GM23338 (cell line): ENCODE measurements around the gene GALNT6. TPM values are rescaled to one million over a fixed set of nuclear protein-coding genes. Genes with fewer than 3 reads are reported as not detected.
A peak's percentile ranks its signal among the peaks of the same experiment; 100 is the strongest.

Experiments used
- ATAC-seq: fragments of 200-7000 bp; cut with Tn5 transposase; 3 replicates; pipeline ENCODE4 v1.9.1; 2020
- DNase-seq: peaks from one replicate; pipeline ENCODE4 v3.0.0-alpha.2; 2015; ENCODE audit warnings: low spot score
- H2AFZ ChIP-seq: fragments of 200-600 bp; sonication (generic); 2 replicates; pipeline ENCODE4 v1.8.0; 2016; ENCODE audit warnings: antibody characterized with exemption, mild to moderate bottlenecking, moderate library complexity
- H3F3A ChIP-seq: fragments of 200-600 bp; sonication (generic); replicated peaks from 2 replicates; pipeline ENCODE4 v1.8.0; 2017; ENCODE audit warnings: antibody characterized with exemption, mixed run types, low read depth
- H3K27ac ChIP-seq: fragments of 200-600 bp; sonication (generic); 2 replicates; pipeline ENCODE4 v1.6.1; 2016; ENCODE audit warnings: low read depth
- H3K27me3 ChIP-seq: fragments of 200-600 bp; sonication (generic); 2 replicates; pipeline ENCODE4 v1.8.0; 2016; ENCODE audit warnings: mild to moderate bottlenecking, mixed run types, moderate library complexity; ENCODE audit not compliant: insufficient read depth
- H3K36me3 ChIP-seq: fragments of 200-600 bp; sonication (generic); 2 replicates; pipeline ENCODE4 v1.8.0; 2016; ENCODE audit warnings: mild to moderate bottlenecking; ENCODE audit not compliant: insufficient read depth
- H3K4me1 ChIP-seq: fragments of 200-600 bp; sonication (generic); 2 replicates; pipeline ENCODE4 v1.8.0; 2016; ENCODE audit warnings: mild to moderate bottlenecking, moderate library complexity; ENCODE audit not compliant: insufficient read depth
- H3K4me2 ChIP-seq: fragments of 200-600 bp; sonication (generic); 2 replicates; pipeline ENCODE4 v1.7.1; 2017; ENCODE audit warnings: mixed run types
- H3K4me3 ChIP-seq: fragments of 200-600 bp; sonication (generic); 2 replicates; pipeline ENCODE4 v1.6.1; 2016; ENCODE audit warnings: mixed run types
- H3K79me2 ChIP-seq: fragments of 200-600 bp; sonication (generic); replicated peaks from 2 replicates; pipeline ENCODE4 v1.8.0; 2017; ENCODE audit warnings: mild to moderate bottlenecking; ENCODE audit not compliant: insufficient read depth
- H3K9me2 ChIP-seq: fragments of 200-600 bp; sonication (generic); 2 replicates; pipeline ENCODE4 v1.8.0; 2017; ENCODE audit not compliant: insufficient read depth
- H4K20me1 ChIP-seq: fragments of 200-600 bp; sonication (generic); replicated peaks from 2 replicates; pipeline ENCODE4 v1.8.0; 2017; ENCODE audit warnings: mild to moderate bottlenecking; ENCODE audit not compliant: insufficient read depth
- H3K27ac Mint-ChIP-seq: 2 replicates; pipeline ENCODE4 v1.8.0; 2020; ENCODE audit warnings: inconsistent platforms, mild to moderate bottlenecking, moderate library complexity, mixed read lengths
- H3K27me3 Mint-ChIP-seq: 3 replicates; pipeline ENCODE4 v1.8.0; 2022; ENCODE audit warnings: low read depth, mild to moderate bottlenecking, moderate library complexity, mixed read lengths, inconsistent platforms; ENCODE audit not compliant: insufficient read depth, poor library complexity
- H3K36me3 Mint-ChIP-seq: 3 replicates; pipeline ENCODE4 v1.8.0; 2021; ENCODE audit warnings: low read depth, mild to moderate bottlenecking, inconsistent platforms, moderate library complexity, mixed read lengths
- H3K4me1 Mint-ChIP-seq: 3 replicates; pipeline ENCODE4 v1.8.0; 2020; ENCODE audit warnings: mild to moderate bottlenecking, inconsistent platforms, mixed read lengths
- H3K4me3 Mint-ChIP-seq: 3 replicates; pipeline ENCODE4 v1.8.0; 2021; ENCODE audit warnings: moderate library complexity, mild to moderate bottlenecking, inconsistent platforms, mixed read lengths
- H3K9me3 Mint-ChIP-seq: 3 replicates; pipeline ENCODE4 v1.8.0; 2020; ENCODE audit warnings: moderate library complexity, mild to moderate bottlenecking, inconsistent platforms, mixed read lengths
- CREB1 ChIP-seq: fragments of 250-450 bp; sonication (Bioruptor Pico); IDR thresholded peaks from 2 replicates; pipeline ENCODE4 v1.5.0; 2020; ENCODE audit warnings: low read depth, mild to moderate bottlenecking, moderate library complexity
- JUNB ChIP-seq: IDR thresholded peaks from one replicate; pipeline ENCODE4 v1.6.1; 2016; ENCODE audit warnings: antibody characterized with exemption; ENCODE audit not compliant: unreplicated experiment
- NANOG ChIP-seq: IDR thresholded peaks from 2 replicates; pipeline ENCODE4 v1.6.1; 2016; ENCODE audit warnings: antibody characterized with exemption, borderline replicate concordance
- ZNF114 ChIP-seq: fragments of 250-450 bp; sonication (Bioruptor Pico); IDR thresholded peaks from 2 replicates; pipeline ENCODE4 v1.5.0; 2020; ENCODE audit warnings: mild to moderate bottlenecking, moderate library complexity
- ZNF331 ChIP-seq: fragments of 250-450 bp; sonication (Bioruptor Pico); IDR thresholded peaks from 2 replicates; pipeline ENCODE4 v1.5.0; 2020; ENCODE audit warnings: low read depth, mild to moderate bottlenecking, moderate library complexity
- ZNF462 ChIP-seq: fragments of 250-450 bp; sonication (Bioruptor Pico); IDR thresholded peaks from 2 replicates; pipeline ENCODE4 v1.5.0; 2020; ENCODE audit warnings: mild to moderate bottlenecking, moderate library complexity
- polyA plus RNA-seq: library from polyadenylated mRNA; unstranded; fragments of >200 nt; fragmentation: Nextera tagmentation; extraction: Ambion mirVana; gene quantifications from 2 replicates; pipeline ENCODE4 v1.2.1, GENCODE V29; 2016
- total RNA-seq: library from RNA; depleted of rRNA; stranded (reverse); fragments of >200 nt; shearing (Covaris generic); gene quantifications from 2 replicates; pipeline ENCODE4 v1.2.3, GENCODE V29; 2014

GALNT6 gene
- total and polyA plus RNA-seq, 2 experiments from 2014 or later = 8.1 to 18.6 TPM

DNA sequence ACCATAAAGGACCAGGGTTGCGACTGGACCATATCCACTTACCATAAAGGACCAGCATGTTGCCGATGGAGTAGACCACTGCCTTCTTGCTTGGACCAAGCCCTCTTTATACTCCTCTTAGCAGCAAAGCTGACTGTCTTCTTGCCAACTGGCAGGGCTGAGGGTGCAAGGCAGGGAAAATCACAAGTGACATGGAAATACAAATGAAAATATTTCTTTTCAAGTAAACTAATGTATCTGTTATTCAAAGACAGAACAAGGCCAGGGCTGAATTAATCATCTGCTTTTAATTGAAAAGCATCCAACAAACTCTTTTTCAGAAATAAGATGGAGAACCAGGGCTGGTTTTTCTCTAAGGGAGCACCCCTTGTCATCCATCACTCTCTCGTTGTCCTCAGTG is 44.6 kb downstream of the GALNT6 start, which contains the start of gene CELA1:
Gene CELA1, minus strand, starts transcription at position 99 of the 400 bp plus-strand sequence. Its CDS starts 41 bp downstream, at position 58.
- H3K36me3 Mint-ChIP-seq = no peaks in the 10 kb centered on the region
- H3F3A ChIP-seq = no peaks in the 10 kb centered on the region
- no peak for TF ChIP-seq JUNB
- TF ChIP-seq ZNF331 (CRISPR knock-in tag) = no peak
- TF ChIP-seq ZNF462 (CRISPR knock-in tag) = no peak
- TF ChIP-seq NANOG = no peak
- no peaks in the 10 kb centered on the region; the same call in 1 of the 2 replicates for H3K9me2 ChIP-seq
- H4K20me1 ChIP-seq = no peaks in the 10 kb centered on the region
- H3K4me3 ChIP-seq = no peak within 1 kb of the TSS
- H3K4me3 Mint-ChIP-seq = no peak within 1 kb of the TSS
- H3K36me3 ChIP-seq = no peaks in the 10 kb centered on the region
- no peak within 1 kb of the TSS for H3K27ac ChIP-seq
- H3K4me1 Mint-ChIP-seq = peaks cover 10% of the 10 kb centered on the region
- H3K27me3 ChIP-seq = no peaks in the 10 kb centered on the region
- ATAC-seq (no peak), DNase-seq (no peak)
- H3K79me2 ChIP-seq = no peaks in the 10 kb centered on the region
- H3K27me3 Mint-ChIP-seq = peaks cover 3% of the 10 kb centered on the region
- H3K4me2 ChIP-seq = no peak within 1 kb of the TSS
- no peaks in the 10 kb centered on the region for H3K4me1 ChIP-seq
- H3K27ac Mint-ChIP-seq = no peak within 1 kb of the TSS
- no peaks in the 10 kb centered on the region for H3K9me3 Mint-ChIP-seq
- H2AFZ ChIP-seq = peak within 1 kb of the TSS; percentile 91; the same call in 1 of the 2 replicates

DNA sequence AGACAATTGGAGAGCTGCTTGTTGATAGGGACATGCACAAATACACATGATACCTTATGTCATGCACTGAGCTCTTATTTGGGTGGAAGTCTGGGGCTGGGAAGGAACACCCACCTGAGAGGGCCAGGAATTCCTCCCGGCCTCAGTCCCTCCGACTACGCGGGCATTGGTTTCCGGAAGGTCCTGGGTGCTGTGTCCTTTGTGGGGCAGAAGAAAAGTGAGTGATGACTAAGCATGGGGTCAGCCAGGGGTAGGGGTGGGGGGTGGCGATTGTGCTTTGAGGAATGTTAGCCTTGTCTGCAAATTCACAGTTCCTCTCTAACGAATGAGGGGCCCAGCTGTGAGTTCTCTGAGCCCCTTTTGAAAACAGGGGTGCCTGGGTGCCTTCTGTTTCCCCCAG is 45.5 kb downstream of the GALNT6 start:
- H3K4me3 ChIP-seq = no peak overlapping the region
- H3K4me2 ChIP-seq = no peak overlapping the region
- peak overlapping the region; percentile 91; the same call in 1 of the 2 replicates for H2AFZ ChIP-seq
- no peaks in the 10 kb centered on the region for H3K36me3 ChIP-seq
- H3F3A ChIP-seq = no peaks in the 10 kb centered on the region
- no peak overlapping the region for H3K27ac Mint-ChIP-seq
- no peaks in the 10 kb centered on the region for H3K79me2 ChIP-seq
- ATAC-seq (no peak), DNase-seq (peak; percentile 17)
- H3K4me1 Mint-ChIP-seq = peaks cover 8% of the 10 kb centered on the region
- H3K4me3 Mint-ChIP-seq = no peak overlapping the region
- H3K9me3 Mint-ChIP-seq = no peaks in the 10 kb centered on the region
- H3K27me3 ChIP-seq = no peaks in the 10 kb centered on the region
- H3K4me1 ChIP-seq = no peaks in the 10 kb centered on the region
- no peak overlapping the region for H3K27ac ChIP-seq
- H3K9me2 ChIP-seq = no peaks in the 10 kb centered on the region; the same call in 1 of the 2 replicates
- H3K27me3 Mint-ChIP-seq = peaks cover 3% of the 10 kb centered on the region
- H4K20me1 ChIP-seq = no peaks in the 10 kb centered on the region
- no peaks in the 10 kb centered on the region for H3K36me3 Mint-ChIP-seq
- no peak for TF ChIP-seq CREB1 (CRISPR knock-in tag)
- no peak for TF ChIP-seq ZNF462 (CRISPR knock-in tag)
- TF ChIP-seq ZNF331 (CRISPR knock-in tag) = no peak
- no peak for TF ChIP-seq ZNF114 (CRISPR knock-in tag)
